DMS153 treated with DMSO at 0.1 percent for 48 hours (cell line): ENCODE results near the gene APOD.
A peak's percentile ranks its signal among the peaks of the same experiment; 100 is the strongest.

Source experiments
- DNase-seq: peaks from one replicate; lab custom pipeline; 2025; ENCODE audit not compliant: unreplicated experiment; lab: John Stamatoyannopoulos, UW

Gene APOD

GRCh38 chr3:195531683-195532082 is 52.1 kb downstream of the APOD start:
- no peak for DNase-seq

- no peak for DNase-seq
These were observed 57.2 kb downstream of the APOD start for GRCh38 chr3:195526492-195526891.

GRCh38 chr3:195524171-195524896 is 59.4 kb downstream of the APOD start:
- no peak for DNase-seq

GRCh38 chr3:195522254-195523023 is 61.3 kb downstream of the APOD start:
- peak; percentile 12 for DNase-seq
